ENCODE data around the gene GPR3. TPM values are rescaled to one million over a fixed set of nuclear protein-coding genes. Genes with fewer than 3 reads are reported as not detected.

Gene GPR3
- total and polyA plus RNA-seq, 8 donors = 0.18 to 0.43 (median 0.27) TPM; not detected in 4

GRCh38 chr1:27364696-27365371, 27.6 kb upstream of the GPR3 start:
- intact Hi-C loops (cut with DNase I; ENCODE audit: low total_unique reads) = no loop called here
- Histone ChIP-seq H3K4me3 (peak overlapping the region; percentile 56 to 81 (median 76)), H3K4me1 (peaks cover 35 to 66% (median 43%) of the 10 kb centered on the region in 4 donors), H3K27ac (peak overlapping the region; percentile 87 to 98 (median 96)), H3K27me3 (no peaks in the 10 kb centered on the region), H3K36me3 (peaks cover 25 to 46% (median 43%) of the 10 kb centered on the region in 4 donors), H3K9me3 (no peaks in the 10 kb centered on the region)
- WGBS, 5 donors = 64 to 82% (median 79%) methylated on average over 7 to 11 of the region's 11 CpGs
- peak in 1 of 2 donors; percentile 12 for DNase-seq
- TF ChIP-seq, protein P1, sequence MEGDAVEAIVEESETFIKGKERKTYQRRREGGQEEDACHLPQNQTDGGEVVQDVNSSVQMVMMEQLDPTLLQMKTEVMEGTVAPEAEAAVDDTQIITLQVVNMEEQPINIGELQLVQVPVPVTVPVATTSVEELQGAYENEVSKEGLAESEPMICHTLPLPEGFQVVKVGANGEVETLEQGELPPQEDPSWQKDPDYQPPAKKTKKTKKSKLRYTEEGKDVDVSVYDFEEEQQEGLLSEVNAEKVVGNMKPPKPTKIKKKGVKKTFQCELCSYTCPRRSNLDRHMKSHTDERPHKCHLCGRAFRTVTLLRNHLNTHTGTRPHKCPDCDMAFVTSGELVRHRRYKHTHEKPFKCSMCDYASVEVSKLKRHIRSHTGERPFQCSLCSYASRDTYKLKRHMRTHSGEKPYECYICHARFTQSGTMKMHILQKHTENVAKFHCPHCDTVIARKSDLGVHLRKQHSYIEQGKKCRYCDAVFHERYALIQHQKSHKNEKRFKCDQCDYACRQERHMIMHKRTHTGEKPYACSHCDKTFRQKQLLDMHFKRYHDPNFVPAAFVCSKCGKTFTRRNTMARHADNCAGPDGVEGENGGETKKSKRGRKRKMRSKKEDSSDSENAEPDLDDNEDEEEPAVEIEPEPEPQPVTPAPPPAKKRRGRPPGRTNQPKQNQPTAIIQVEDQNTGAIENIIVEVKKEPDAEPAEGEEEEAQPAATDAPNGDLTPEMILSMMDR (IDR thresholded peaks at IDR 0.05) = no peak
- TF ChIP-seq POLR2A (IDR thresholded peaks at IDR 0.05) (no peak), EP300 (IDR thresholded peaks at IDR 0.05) (no peak), POLR2AphosphoS5 (IDR thresholded peaks at IDR 0.05) (no peak)

GRCh38 chr1:27365372-27366112, 26.9 kb upstream of the GPR3 start:
- Histone ChIP-seq H3K9me3 (no peaks in the 10 kb centered on the region), H3K27ac (peak overlapping the region; percentile 87 to 98 (median 96)), H3K4me3 (peak overlapping the region; percentile 56 to 81 (median 76)), H3K4me1 (peaks cover 31 to 60% (median 39%) of the 10 kb centered on the region in 4 donors), H3K36me3 (peaks cover 21 to 42% (median 38%) of the 10 kb centered on the region in 4 donors), H3K27me3 (no peaks in the 10 kb centered on the region)
- peak in 2 of 3 donors; percentile 5 to 67 for TF ChIP-seq POLR2AphosphoS5 (IDR thresholded peaks at IDR 0.05)
- TF ChIP-seq POLR2A (IDR thresholded peaks at IDR 0.05) = no peak
- intact Hi-C loops (cut with DNase I; ENCODE audit: low total_unique reads) = no loop called here
- 2 to 5% (median 3%) methylated on average over 38 to 40 of the region's 40 CpGs for WGBS, 5 donors
- DNase-seq = peak; percentile 89 to 94

GRCh38 chr1:27366113-27366410, 26.4 kb upstream of the GPR3 start:
- Histone ChIP-seq H3K4me1 (peaks cover 31 to 55% (median 37%) of the 10 kb centered on the region in 4 donors), H3K36me3 (peaks cover 21 to 37% (median 33%) of the 10 kb centered on the region in 4 donors), H3K4me3 (peak overlapping the region; percentile 56 to 81 (median 76)), H3K27me3 (no peaks in the 10 kb centered on the region), H3K9me3 (no peaks in the 10 kb centered on the region), H3K27ac (peak overlapping the region; percentile 87 to 98 (median 96))
- WGBS, 5 donors = 0 to 1% (median 0%) methylated on average over 14 to 30 of the region's 30 CpGs
- peak; percentile 82 to 91 for DNase-seq
- intact Hi-C loops (cut with DNase I; ENCODE audit: low total_unique reads) = no loop called here
- TF ChIP-seq POLR2A (IDR thresholded peaks at IDR 0.05) = no peak
- peak in 1 of 3 donors; percentile 21 for TF ChIP-seq POLR2AphosphoS5 (IDR thresholded peaks at IDR 0.05)
- TF ChIP-seq EP300 (IDR thresholded peaks at IDR 0.05) = no peak
- TF ChIP-seq, protein P1 (IDR thresholded peaks at IDR 0.05) = no peak

DNA sequence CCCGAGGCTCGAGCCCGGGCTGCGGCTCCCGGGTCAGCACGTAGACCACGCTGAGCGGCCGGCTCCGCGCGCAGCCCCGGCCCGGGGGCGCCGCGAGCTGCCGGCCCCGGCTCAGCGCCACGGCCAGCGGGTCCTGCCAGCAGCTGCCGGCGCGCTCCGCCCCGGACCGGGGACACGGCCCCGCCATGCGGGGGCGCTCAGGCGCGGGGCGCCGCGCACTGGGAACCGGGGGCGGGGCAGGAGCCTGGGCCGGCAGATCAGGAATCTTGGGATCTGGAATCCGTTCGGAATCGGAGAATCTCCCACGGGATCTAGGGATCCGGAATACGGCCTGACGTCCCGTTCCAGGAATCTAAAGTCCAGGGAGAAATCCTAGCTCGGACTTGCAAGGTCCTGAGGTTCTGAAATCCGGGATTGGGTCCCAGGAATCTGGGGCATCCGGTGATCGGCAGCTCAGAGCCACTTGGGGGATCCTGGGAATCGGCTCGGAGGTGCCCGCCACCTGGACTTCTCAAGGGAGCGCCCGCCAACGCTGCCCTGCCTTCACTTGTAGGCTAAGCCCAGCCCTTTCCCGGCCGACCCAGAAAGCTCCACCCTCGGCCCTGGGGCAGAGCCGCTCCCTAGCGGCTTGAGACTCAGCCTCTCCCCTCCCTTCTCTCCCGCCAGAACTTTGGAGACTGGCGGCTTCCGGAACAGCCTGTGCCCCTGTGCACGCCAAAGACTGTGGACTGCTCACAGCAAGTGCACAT, 25.8 kb upstream of the GPR3 start, which contains the start of gene MAP3K6:
MAP3K6 (minus strand) TSS at position 551 of the 749 bp plus-strand sequence; CDS start at position 187, 364 bp downstream.
- Histone ChIP-seq H3K9me3 (no peaks in the 10 kb centered on the region), H3K36me3 (peaks cover 21 to 31% (median 28%) of the 10 kb centered on the region in 4 donors), H3K27ac (peak within 1 kb of the TSS; percentile 87 to 98 (median 96)), H3K4me3 (peak within 1 kb of the TSS; percentile 56 to 81 (median 76)), H3K27me3 (no peaks in the 10 kb centered on the region), H3K4me1 (peaks cover 31 to 55% (median 37%) of the 10 kb centered on the region in 4 donors)
- TF ChIP-seq POLR2A (IDR thresholded peaks at IDR 0.05) (peak in 1 of 4 donors; percentile 17), POLR2AphosphoS5 (IDR thresholded peaks at IDR 0.05) (peak; percentile 59 to 89 (median 89)), EP300 (IDR thresholded peaks at IDR 0.05) (no peak)
- TF ChIP-seq, protein P1 (IDR thresholded peaks at IDR 0.05) = peak in 2 of 7 experiments; percentile 11 to 49
- 1 to 2% (median 1%) methylated on average over 21 to 67 of the region's 67 CpGs for WGBS, 5 donors
- peak; percentile 90 to 92 for DNase-seq
- intact Hi-C loops (cut with DNase I; ENCODE audit: low total_unique reads) = no loop called here

All from stomach (tissue), 9 donors.